AG10803 (cell line): ENCODE measurements around the gene FBXW9.
"Not testable (repeated sequence)": the region's sequence is repeated elsewhere in the genome, so short reads cannot be mapped to it uniquely, and the experiment has no call there.

Experiments
- DNase-seq: peaks from one replicate; pipeline ENCODE4 v3.0.0; 2010; ENCODE audit warnings: low read depth
- H3K4me3 ChIP-seq: 2 replicates; pipeline ENCODE4 v1.5.1; 2011; ENCODE audit warnings: mild to moderate bottlenecking, low read length, control low read depth
- CTCF ChIP-seq: conservative IDR thresholded peaks from 2 replicates; pipeline ENCODE4 v1.5.1; 2011; ENCODE audit warnings: mild to moderate bottlenecking, low read length, control low read depth, inconsistent platforms

Gene FBXW9

GRCh38 chr19:12698138-12698537 lies 1.7 kb upstream of the FBXW9 start:
- no peak for DNase-seq
- TF ChIP-seq CTCF = no peak
- no peak overlapping the region for H3K4me3 ChIP-seq

GRCh38 chr19:12697425-12697824 lies 994 bp upstream of the FBXW9 start:
- not testable (repeated sequence) for DNase-seq, H3K4me3 ChIP-seq

DNA sequence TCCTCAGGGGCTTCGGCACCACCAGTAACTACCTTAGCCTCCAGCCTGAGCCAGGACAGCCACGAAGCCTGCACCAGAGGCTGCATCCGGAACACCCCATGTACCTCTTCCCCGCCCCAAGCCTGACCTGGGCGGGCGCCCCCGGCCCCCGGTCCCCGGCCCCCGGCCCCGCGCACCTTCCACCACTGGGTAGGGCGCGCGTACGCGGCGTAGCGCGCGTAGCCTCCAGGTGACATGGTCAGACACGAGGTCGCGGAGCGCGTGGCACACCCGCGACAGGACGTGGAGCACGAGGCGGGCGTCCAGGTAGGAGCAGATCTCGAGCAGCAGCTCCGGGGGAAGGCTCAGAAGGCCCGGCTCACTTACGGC lies 450 bp downstream of the FBXW9 start:
- DNase-seq = no peak
- no peak for TF ChIP-seq CTCF
- peak overlapping the region; percentile 95 for H3K4me3 ChIP-seq

- no peak for TF ChIP-seq CTCF
- no peak for DNase-seq
- H3K4me3 ChIP-seq = peak overlapping the region; percentile 95
These were observed 917 bp downstream of the FBXW9 start for GRCh38 chr19:12695514-12695913.

DNA sequence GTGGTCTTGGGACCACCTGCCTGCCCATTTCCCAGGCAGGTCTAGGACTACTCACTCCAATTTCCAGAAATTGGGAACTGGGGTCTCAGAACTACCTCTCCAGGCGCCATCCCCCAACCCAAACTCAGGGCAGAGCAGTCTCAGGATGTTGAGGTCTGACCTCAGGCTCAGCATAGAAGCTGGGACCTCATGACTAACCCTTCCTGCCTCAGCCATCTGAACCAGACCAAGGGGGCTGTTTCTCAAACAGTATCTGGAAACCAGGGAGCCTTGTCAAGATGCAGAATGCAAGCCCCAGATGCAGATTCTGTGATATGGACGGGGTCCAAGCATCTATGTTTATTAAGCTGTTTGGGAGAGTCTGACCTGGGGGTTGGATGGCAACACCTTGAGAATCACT lies 1.3 kb downstream of the FBXW9 start:
- DNase-seq = no peak
- TF ChIP-seq CTCF = no peak
- peak overlapping the region; percentile 95 for H3K4me3 ChIP-seq

DNA sequence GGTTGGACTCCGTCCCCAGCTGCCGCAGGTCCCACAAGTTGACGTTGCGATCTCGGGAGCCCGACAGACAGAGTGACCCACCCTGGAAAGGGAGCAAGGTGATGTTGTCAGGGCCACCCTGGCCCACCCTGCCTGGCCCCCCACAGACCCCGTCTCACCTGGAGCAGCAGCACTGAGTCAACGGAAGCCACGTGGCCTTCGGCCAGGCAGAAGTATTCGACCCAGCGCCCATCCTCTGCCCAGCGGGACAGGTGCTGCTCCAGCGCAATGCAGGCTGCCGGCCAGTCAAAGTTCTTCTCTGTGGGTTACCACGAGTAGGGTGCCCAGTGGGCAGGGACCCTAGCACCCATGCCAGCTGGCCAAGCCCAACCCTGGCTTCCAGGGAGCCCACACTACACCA lies 1.8 kb downstream of the FBXW9 start:
- TF ChIP-seq CTCF = no peak
- no peak overlapping the region for H3K4me3 ChIP-seq
- DNase-seq = no peak

- TF ChIP-seq CTCF = no peak
- DNase-seq = no peak
- H3K4me3 ChIP-seq = no peak overlapping the region
These were observed 3.5 kb downstream of the FBXW9 start for GRCh38 chr19:12692960-12693359.

DNA sequence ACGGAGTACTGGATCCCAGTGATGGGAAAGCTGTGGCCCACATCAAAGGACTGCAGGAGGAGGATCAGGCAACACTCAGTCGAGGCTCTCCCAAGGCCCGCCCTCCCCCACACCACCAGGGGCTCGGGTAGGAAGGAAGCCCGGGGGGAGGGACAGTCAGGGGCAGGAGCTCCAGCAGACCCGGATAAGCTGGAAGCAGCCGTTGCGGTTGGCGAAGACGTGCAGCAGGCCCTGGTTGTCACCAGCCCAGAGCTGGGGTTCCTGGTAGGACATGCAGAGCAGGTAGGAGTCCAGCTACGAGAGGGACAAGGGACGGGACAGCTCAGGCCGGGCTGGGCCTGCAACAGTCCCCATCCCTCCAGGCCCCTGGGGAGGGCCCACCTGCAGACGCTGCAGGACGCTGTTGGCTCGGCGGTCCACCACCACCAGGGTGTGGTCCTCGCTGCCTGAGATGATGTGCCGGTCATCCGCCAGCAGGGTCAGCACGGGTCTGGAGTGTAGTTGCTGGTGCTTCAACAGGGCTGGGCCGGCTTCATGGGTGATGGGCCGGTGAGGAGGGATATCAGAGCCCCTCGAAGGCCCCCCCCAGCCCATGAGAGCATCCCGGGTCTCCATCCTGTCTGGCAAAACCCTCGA lies 6.7 kb downstream of the FBXW9 start:
- no peak for TF ChIP-seq CTCF
- no peak for DNase-seq
- no peak overlapping the region for H3K4me3 ChIP-seq
